Bronchial epithelial cell (primary cell): ENCODE data around the gene ZNF215. TPM values are rescaled to one million over a fixed set of nuclear protein-coding genes. Genes with fewer than 3 reads are reported as not detected.
A peak's percentile ranks its signal among the peaks of the same experiment; 100 is the strongest.

Experiments
- DNase-seq: peaks from one replicate; pipeline ENCODE4 v3.0.0-alpha.2; 2010; ENCODE audit warnings: low read depth
- FAIRE-seq: peaks from 2 replicates; lab custom pipeline; 2011; peaks lifted over from hg19 to GRCh38; lab: Jason Lieb, UNC
- H3K27me3 ChIP-seq: 2 replicates; pipeline ENCODE4 v1.5.1; 2011; ENCODE audit warnings: low read length; ENCODE audit not compliant: control insufficient read depth, insufficient read depth
- H3K36me3 ChIP-seq: 2 replicates; pipeline ENCODE4 v1.5.1; 2011; ENCODE audit warnings: low read length; ENCODE audit not compliant: control insufficient read depth, insufficient read depth
- H3K4me3 ChIP-seq: 2 replicates; pipeline ENCODE4 v1.5.1; 2011; ENCODE audit warnings: mild to moderate bottlenecking, low read depth, low read length, control low read depth
- CTCF ChIP-seq: IDR thresholded peaks from 2 replicates; pipeline ENCODE4 v1.5.1; 2011; ENCODE audit warnings: mild to moderate bottlenecking, moderate library complexity, low read length, control low read depth, inconsistent platforms; ENCODE audit not compliant: insufficient read depth, severe bottlenecking
- total RNA-seq: library from RNA; depleted of rRNA; stranded (reverse); fragments of >200 nt; gene quantifications from 2 replicates; pipeline ENCODE4 v1.2.1, GENCODE V29; 2014

Gene ZNF215
- total RNA-seq, 1 donor from 2014 or later, result 4.7 TPM

GRCh38 chr11:6911378-6911777 is 14.8 kb upstream of the ZNF215 start:
- no peak for TF ChIP-seq CTCF
- no peaks in the 10 kb centered on the region for H3K27me3 ChIP-seq
- H3K36me3 ChIP-seq, result no peaks in the 10 kb centered on the region
- DNase-seq (no peak), FAIRE-seq (peak; percentile 7)
- H3K4me3 ChIP-seq, result no peak overlapping the region

- peak; percentile 59 for DNase-seq
- TF ChIP-seq CTCF, result no peak
- Histone ChIP-seq H3K27me3 (no peaks in the 10 kb centered on the region), H3K4me3 (no peak overlapping the region), H3K36me3 (no peaks in the 10 kb centered on the region)
- FAIRE-seq, result no peak
Measured at GRCh38 chr11:6911948-6912347, 14.3 kb upstream of the ZNF215 start.

- TF ChIP-seq CTCF, result no peak
- no peaks in the 10 kb centered on the region for H3K27me3 ChIP-seq
- H3K36me3 ChIP-seq, result no peaks in the 10 kb centered on the region
- FAIRE-seq (no peak), DNase-seq (no peak)
- no peak overlapping the region for H3K4me3 ChIP-seq
Measured at GRCh38 chr11:6919698-6920097, 6.5 kb upstream of the ZNF215 start.

- FAIRE-seq (no peak), DNase-seq (no peak)
- Histone ChIP-seq H3K4me3 (no peak within 1 kb of the TSS), H3K27me3 (no peaks in the 10 kb centered on the region), H3K36me3 (no peaks in the 10 kb centered on the region)
- TF ChIP-seq CTCF, result no peak
Measured at GRCh38 chr11:6920702-6921101, 5.5 kb upstream of the ZNF215 start, which contains the start of gene OR2D3. Gene OR2D3 (plus strand): TSS chr11:6921002. CDS start chr11:6921002, 0 bp downstream.

- Histone ChIP-seq H3K36me3 (no peaks in the 10 kb centered on the region), H3K27me3 (no peaks in the 10 kb centered on the region), H3K4me3 (no peak overlapping the region)
- DNase-seq (no peak), FAIRE-seq (no peak)
- no peak for TF ChIP-seq CTCF
Measured at GRCh38 chr11:6925007-6925577, 1.1 kb upstream of the ZNF215 start.
